Hepatocyte (in vitro differentiated cells): Measurements from ENCODE around the gene SLC6A11. TPM values are rescaled to one million over a fixed set of nuclear protein-coding genes. Genes with fewer than 3 reads are reported as not detected.

ENCODE experiments used
- DNase-seq: peaks from one replicate; pipeline ENCODE4 v3.0.0-alpha.2; 2016; ENCODE audit warnings: low spot score
- H2AFZ ChIP-seq: fragments of 200-600 bp; sonication (generic); 2 replicates; pipeline ENCODE4 v1.6.0; 2016; ENCODE audit warnings: antibody characterized with exemption, mild to moderate bottlenecking
- H3K27ac ChIP-seq: fragments of 200-600 bp; sonication (generic); 2 replicates; pipeline ENCODE4 v1.5.1; 2016; ENCODE audit warnings: mild to moderate bottlenecking
- H3K27me3 ChIP-seq: fragments of 200-600 bp; sonication (generic); 2 replicates; pipeline ENCODE4 v1.6.1; 2016
- H3K36me3 ChIP-seq: fragments of 200-600 bp; sonication (generic); replicated peaks from 2 replicates; pipeline ENCODE4 v1.5.1; 2016; ENCODE audit warnings: low read depth; ENCODE audit not compliant: insufficient read depth
- H3K4me1 ChIP-seq: fragments of 200-600 bp; sonication (generic); 2 replicates; pipeline ENCODE4 v1.5.1; 2016; ENCODE audit warnings: mild to moderate bottlenecking, moderate library complexity; ENCODE audit not compliant: insufficient read depth
- H3K4me2 ChIP-seq: fragments of 200-600 bp; sonication (generic); 2 replicates; pipeline ENCODE4 v1.6.0; 2016
- H3K4me3 ChIP-seq: fragments of 200-600 bp; sonication (generic); 2 replicates; pipeline ENCODE4 v1.5.1; 2016; ENCODE audit warnings: mild to moderate bottlenecking
- H3K79me2 ChIP-seq: fragments of 200-600 bp; sonication (generic); 2 replicates; pipeline ENCODE4 v1.6.0; 2017; ENCODE audit warnings: mild to moderate bottlenecking
- H3K9me2 ChIP-seq: fragments of 200-600 bp; sonication (generic); replicated peaks from 2 replicates; pipeline ENCODE4 v1.6.0; 2017; ENCODE audit warnings: mild to moderate bottlenecking; ENCODE audit not compliant: insufficient read depth
- H3K9me3 ChIP-seq: fragments of 200-600 bp; sonication (generic); 2 replicates; pipeline ENCODE4 v1.5.1; 2016; ENCODE audit warnings: low read depth, mild to moderate bottlenecking
- H4K20me1 ChIP-seq: fragments of 200-600 bp; sonication (generic); 2 replicates; pipeline ENCODE4 v1.6.0; 2016; ENCODE audit warnings: mild to moderate bottlenecking; ENCODE audit not compliant: insufficient read depth, poor library complexity, severe bottlenecking
- CTCF ChIP-seq: fragments of 200-600 bp; sonication (generic); IDR thresholded peaks from 2 replicates; pipeline ENCODE4 v1.5.1; 2016; ENCODE audit warnings: antibody characterized with exemption, mild to moderate bottlenecking; ENCODE audit not compliant: poor library complexity
- EZH2 ChIP-seq: fragments of 200-600 bp; sonication (generic); IDR thresholded peaks from 2 replicates; pipeline ENCODE4 v1.6.1; 2016; ENCODE audit warnings: antibody characterized with exemption, mild to moderate bottlenecking, borderline replicate concordance
- EZH2phosphoT487 ChIP-seq: fragments of 200-600 bp; sonication (generic); IDR thresholded peaks from one replicate; pipeline ENCODE4 v1.6.1; 2018; ENCODE audit warnings: antibody characterized with exemption, mild to moderate bottlenecking, low read depth, moderate library complexity; ENCODE audit not compliant: unreplicated experiment, severe bottlenecking
- WGBS: methylation state at CpG from one replicate; pipeline ENCODE4 v1.1.6; 2016; ENCODE audit warnings: low lambda C conversion rate; ENCODE audit errors: missing lambda C conversion rate; 5-methylcytosine and 5-hydroxymethylcytosine counted together
- polyA plus RNA-seq: library from polyadenylated mRNA; unstranded; fragments of >200 nt; fragmentation: Nextera tagmentation; extraction: Ambion mirVana; gene quantifications from 2 replicates; pipeline ENCODE4 v1.2.1, GENCODE V29; 2016
- total RNA-seq: library from RNA; depleted of rRNA; stranded (reverse); fragments of >200 nt; gene quantifications from 2 replicates; pipeline ENCODE4 v1.2.3, GENCODE V29; 2014

SLC6A11 gene
- total and polyA plus RNA-seq, 2 experiments from 2014 or later: 1.5 to 1.7 TPM

GRCh38 chr3:10978956-10979355 is 162.9 kb downstream of the SLC6A11 start:
- 93% methylated on average over 7 of the region's 7 CpGs for WGBS
- TF ChIP-seq CTCF (no peak), EZH2phosphoT487 (no peak), EZH2 (no peak)
- H3K27ac ChIP-seq: no peak overlapping the region
- no peaks in the 10 kb centered on the region for H4K20me1 ChIP-seq
- no peaks in the 10 kb centered on the region for H3K36me3 ChIP-seq
- H3K4me3 ChIP-seq: no peak overlapping the region
- H3K9me2 ChIP-seq: no peaks in the 10 kb centered on the region
- no peaks in the 10 kb centered on the region for H3K79me2 ChIP-seq
- no peaks in the 10 kb centered on the region for H3K9me3 ChIP-seq
- no peak overlapping the region for H3K4me2 ChIP-seq
- no peaks in the 10 kb centered on the region for H3K4me1 ChIP-seq
- peaks cover 14% of the 10 kb centered on the region for H3K27me3 ChIP-seq
- no peak overlapping the region for H2AFZ ChIP-seq
- DNase-seq: no peak

GRCh38 chr3:10980312-10980711 is 164.3 kb downstream of the SLC6A11 start:
- no peaks in the 10 kb centered on the region for H3K79me2 ChIP-seq
- H3K4me1 ChIP-seq: no peaks in the 10 kb centered on the region
- no peak overlapping the region for H3K4me3 ChIP-seq
- WGBS: 93% methylated on average over 7 of the region's 7 CpGs
- no peak for DNase-seq
- H4K20me1 ChIP-seq: no peaks in the 10 kb centered on the region
- no peaks in the 10 kb centered on the region for H3K9me2 ChIP-seq
- no peak for TF ChIP-seq EZH2phosphoT487
- TF ChIP-seq CTCF: no peak
- no peak for TF ChIP-seq EZH2
- H2AFZ ChIP-seq: no peak overlapping the region
- H3K27ac ChIP-seq: no peak overlapping the region
- H3K4me2 ChIP-seq: no peak overlapping the region
- peaks cover 14% of the 10 kb centered on the region for H3K27me3 ChIP-seq
- H3K9me3 ChIP-seq: no peaks in the 10 kb centered on the region
- H3K36me3 ChIP-seq: no peaks in the 10 kb centered on the region

GRCh38 chr3:10981031-10981430 is 165.0 kb downstream of the SLC6A11 start:
- Histone ChIP-seq H3K9me2 (no peaks in the 10 kb centered on the region), H4K20me1 (no peaks in the 10 kb centered on the region), H3K4me3 (no peak overlapping the region), H3K79me2 (no peaks in the 10 kb centered on the region), H3K27ac (no peak overlapping the region), H3K4me2 (no peak overlapping the region), H3K9me3 (no peaks in the 10 kb centered on the region), H3K27me3 (peaks cover 14% of the 10 kb centered on the region), H2AFZ (no peak overlapping the region), H3K4me1 (no peaks in the 10 kb centered on the region), H3K36me3 (no peaks in the 10 kb centered on the region)
- DNase-seq: no peak
- 72% methylated on average over 3 of the region's 3 CpGs for WGBS
- TF ChIP-seq CTCF: no peak
- no peak for TF ChIP-seq EZH2
- TF ChIP-seq EZH2phosphoT487: no peak

- DNase-seq: no peak
- Histone ChIP-seq H3K79me2 (no peaks in the 10 kb centered on the region), H3K9me3 (no peaks in the 10 kb centered on the region), H3K4me3 (no peak overlapping the region), H3K27me3 (peaks cover 14% of the 10 kb centered on the region), H3K9me2 (no peaks in the 10 kb centered on the region), H3K27ac (no peak overlapping the region), H3K4me1 (no peaks in the 10 kb centered on the region), H3K4me2 (no peak overlapping the region), H2AFZ (no peak overlapping the region), H4K20me1 (no peaks in the 10 kb centered on the region), H3K36me3 (no peaks in the 10 kb centered on the region)
- TF ChIP-seq EZH2phosphoT487 (no peak), CTCF (no peak), EZH2 (no peak)
- 72% methylated on average over 5 of the region's 5 CpGs for WGBS
These were observed 165.9 kb downstream of the SLC6A11 start for GRCh38 chr3:10981961-10982360.
